ENCODE measurements around the gene SLFN14.

Gene SLFN14

DNA sequence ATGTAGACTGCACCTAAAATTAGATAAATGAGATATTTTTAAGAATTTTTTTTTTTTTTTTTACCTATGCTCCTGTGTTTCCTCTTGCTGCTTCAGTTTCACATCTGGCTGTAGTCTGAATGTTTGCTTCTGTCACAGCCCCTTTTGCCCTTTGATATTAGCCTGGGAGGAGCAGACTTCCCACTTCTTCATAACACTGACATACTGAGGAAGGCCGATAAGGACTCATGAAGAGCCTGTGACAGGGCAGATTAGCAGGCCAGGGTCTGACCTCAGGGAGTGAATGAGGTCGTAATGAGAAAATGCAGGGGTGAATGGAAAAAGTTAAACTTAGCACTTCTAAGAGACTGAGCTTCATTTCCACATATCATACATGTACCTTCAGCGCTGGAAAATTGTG, at the start of gene SLFN14:
TSS of gene SLFN14 (minus strand) at position 117 of the 400 bp plus-strand sequence. CDS start 2,757 bp downstream, outside the sequence.
- no peak for DNase-seq
- CTCF ChIA-PET: no interaction called here
- H3K4me3 Mint-ChIP-seq: no peak within 1 kb of the TSS
- no peaks in the 10 kb centered on the region for H3K36me3 Mint-ChIP-seq
- H3K27me3 Mint-ChIP-seq: peaks cover 64% of the 10 kb centered on the region
- peak within 1 kb of the TSS; percentile 20 for H3K27ac Mint-ChIP-seq
- peaks cover 3% of the 10 kb centered on the region for H3K4me1 Mint-ChIP-seq
- no peaks in the 10 kb centered on the region for H3K9me3 Mint-ChIP-seq

DNA sequence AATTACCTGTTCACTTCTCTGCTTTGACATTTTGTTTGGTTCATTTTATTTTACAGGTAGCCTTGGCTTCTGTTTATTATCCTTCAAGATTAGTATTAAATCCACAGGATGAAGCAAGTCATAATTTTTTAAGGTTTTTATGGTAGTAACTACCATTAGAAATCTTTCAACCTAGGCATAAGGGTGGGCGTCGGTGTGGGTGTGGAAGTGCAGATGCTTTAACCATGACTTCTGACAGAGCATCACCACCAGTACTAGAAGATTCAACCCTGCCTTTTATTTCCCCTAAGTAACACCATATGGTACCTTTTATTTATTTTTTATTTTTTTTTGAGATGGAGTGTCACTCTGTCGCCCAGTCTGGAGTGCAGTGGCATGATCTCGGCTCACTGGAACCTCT, 49.2 kb upstream of the SLFN14 start:
- no peak overlapping the region for H3K4me3 Mint-ChIP-seq
- no peak overlapping the region for H3K27ac Mint-ChIP-seq
- CTCF ChIA-PET: no interaction called here
- no peaks in the 10 kb centered on the region for H3K27me3 Mint-ChIP-seq
- H3K4me1 Mint-ChIP-seq: no peaks in the 10 kb centered on the region
- H3K36me3 Mint-ChIP-seq: peaks cover 37% of the 10 kb centered on the region
- H3K9me3 Mint-ChIP-seq: no peaks in the 10 kb centered on the region
- DNase-seq: no peak

DNA sequence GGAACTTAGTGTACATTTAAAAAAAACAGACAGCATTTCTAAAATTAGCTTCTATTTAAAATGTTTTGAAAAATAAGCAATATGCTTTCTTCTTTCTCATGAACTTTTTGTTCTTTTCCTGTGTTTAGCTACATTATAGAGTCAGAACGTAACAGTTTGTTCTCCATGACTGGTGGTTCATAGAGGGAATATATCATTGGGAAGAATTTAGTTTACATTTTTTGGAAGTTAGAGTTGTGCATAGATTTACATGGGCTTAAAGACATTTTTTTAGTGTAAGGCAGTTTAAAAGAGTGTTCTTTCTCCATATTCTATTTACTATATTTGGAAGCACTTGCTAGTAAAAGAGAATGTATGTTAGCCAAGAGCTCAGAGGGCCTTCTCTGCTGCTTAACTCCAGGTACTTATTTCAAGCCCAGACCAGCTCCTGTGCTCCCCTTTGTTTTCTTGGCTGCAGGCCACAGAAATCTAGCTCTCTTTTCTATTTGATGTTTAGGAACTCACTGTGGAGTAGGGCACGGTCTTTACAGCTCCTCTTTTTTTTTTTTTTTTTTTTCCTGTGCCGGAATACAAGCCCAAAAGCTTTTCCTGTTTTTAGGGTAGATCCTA, 46.7 kb upstream of the SLFN14 start:
- CTCF ChIA-PET: interaction anchor here (0.6 to 1.5 kb wide), 6 partner anchors 68 to 608 kb away, joined by 3 to 7 read pairs (median 3); no protein-coding TSS in a partner anchor
- H3K27me3 Mint-ChIP-seq: no peaks in the 10 kb centered on the region
- no peak for DNase-seq
- H3K36me3 Mint-ChIP-seq: peaks cover 46% of the 10 kb centered on the region
- H3K27ac Mint-ChIP-seq: no peak overlapping the region
- no peaks in the 10 kb centered on the region for H3K4me1 Mint-ChIP-seq
- H3K9me3 Mint-ChIP-seq: no peaks in the 10 kb centered on the region
- H3K4me3 Mint-ChIP-seq: no peak overlapping the region

DNA sequence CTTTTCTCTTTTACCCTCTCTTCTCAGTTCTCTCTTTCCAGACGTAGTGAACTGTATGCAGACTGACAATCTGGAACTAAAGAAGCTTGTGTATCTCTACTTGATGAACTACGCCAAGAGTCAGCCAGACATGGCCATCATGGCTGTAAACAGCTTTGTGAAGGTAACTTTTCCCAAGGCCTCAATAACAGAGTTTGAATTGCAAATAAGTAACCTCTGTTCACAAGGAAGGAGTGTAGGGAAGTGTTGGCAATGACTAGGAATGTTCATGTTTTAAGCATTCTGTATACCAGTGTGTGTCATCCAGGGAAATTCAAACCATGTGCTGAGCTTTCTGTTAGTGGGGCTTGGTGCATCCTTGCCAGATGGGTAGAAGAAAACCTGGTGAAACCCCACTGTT, 45.1 kb upstream of the SLFN14 start:
- no peak overlapping the region for H3K27ac Mint-ChIP-seq
- no peaks in the 10 kb centered on the region for H3K9me3 Mint-ChIP-seq
- no peak for DNase-seq
- H3K36me3 Mint-ChIP-seq: peaks cover 45% of the 10 kb centered on the region
- no peak overlapping the region for H3K4me3 Mint-ChIP-seq
- CTCF ChIA-PET: no interaction called here
- no peaks in the 10 kb centered on the region for H3K4me1 Mint-ChIP-seq
- H3K27me3 Mint-ChIP-seq: no peaks in the 10 kb centered on the region

DNA sequence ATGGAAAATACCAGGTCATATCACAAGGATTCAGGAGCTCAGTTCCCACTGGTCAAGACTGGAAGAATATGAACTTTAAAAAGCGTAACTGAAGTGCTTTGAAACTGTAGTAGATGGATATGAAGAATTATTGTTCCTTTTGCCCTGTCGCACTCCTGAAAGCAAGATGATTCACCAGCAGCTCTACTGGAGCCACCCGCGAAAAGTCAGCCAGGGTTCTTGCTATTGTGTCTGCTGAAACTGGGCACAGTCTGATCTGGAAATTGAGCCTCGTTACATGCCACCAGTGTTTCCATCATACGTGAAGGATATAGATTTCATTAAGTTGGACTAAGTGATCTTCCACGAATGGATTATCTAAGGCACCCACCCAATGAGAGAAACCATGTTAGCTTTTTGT, 43.1 kb upstream of the SLFN14 start:
- H3K36me3 Mint-ChIP-seq: peaks cover 44% of the 10 kb centered on the region
- H3K9me3 Mint-ChIP-seq: no peaks in the 10 kb centered on the region

DNA sequence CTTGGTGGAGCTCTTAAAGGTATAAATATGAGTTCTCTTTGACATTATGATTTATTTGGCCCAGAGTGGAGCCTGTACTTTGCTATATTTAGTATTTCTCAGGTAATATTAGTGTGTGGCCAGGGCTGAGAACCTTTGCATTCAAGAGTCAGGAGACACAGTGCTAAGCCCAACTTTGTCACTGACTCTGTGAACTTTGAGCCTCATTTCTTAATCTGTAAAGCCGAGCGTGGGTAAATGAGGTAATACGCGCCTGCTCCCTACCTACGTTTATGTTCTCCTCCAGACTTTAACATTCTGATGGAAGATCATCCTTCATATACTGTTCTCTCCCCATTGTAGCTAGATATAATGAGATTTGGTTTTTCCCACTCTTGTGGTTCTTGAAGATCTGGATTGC, 37.0 kb upstream of the SLFN14 start:
- H3K4me1 Mint-ChIP-seq: no peaks in the 10 kb centered on the region
- no peak for DNase-seq
- no peaks in the 10 kb centered on the region for H3K27me3 Mint-ChIP-seq
- H3K27ac Mint-ChIP-seq: no peak overlapping the region
- H3K36me3 Mint-ChIP-seq: peaks cover 47% of the 10 kb centered on the region
- H3K4me3 Mint-ChIP-seq: no peak overlapping the region
- no peaks in the 10 kb centered on the region for H3K9me3 Mint-ChIP-seq
- CTCF ChIA-PET: no interaction called here

More for the DNA sequence above, 43.1 kb upstream of the SLFN14 start:
- H3K27me3 Mint-ChIP-seq: no peaks in the 10 kb centered on the region
- no peak for DNase-seq
- H3K4me1 Mint-ChIP-seq: no peaks in the 10 kb centered on the region
- H3K4me3 Mint-ChIP-seq: no peak overlapping the region
- CTCF ChIA-PET: interaction anchor here (1.8 kb wide), 1 partner anchor 291 kb away, joined by 7 read pairs; no protein-coding TSS in a partner anchor
- H3K27ac Mint-ChIP-seq: peak overlapping the region; percentile 9

DNA sequence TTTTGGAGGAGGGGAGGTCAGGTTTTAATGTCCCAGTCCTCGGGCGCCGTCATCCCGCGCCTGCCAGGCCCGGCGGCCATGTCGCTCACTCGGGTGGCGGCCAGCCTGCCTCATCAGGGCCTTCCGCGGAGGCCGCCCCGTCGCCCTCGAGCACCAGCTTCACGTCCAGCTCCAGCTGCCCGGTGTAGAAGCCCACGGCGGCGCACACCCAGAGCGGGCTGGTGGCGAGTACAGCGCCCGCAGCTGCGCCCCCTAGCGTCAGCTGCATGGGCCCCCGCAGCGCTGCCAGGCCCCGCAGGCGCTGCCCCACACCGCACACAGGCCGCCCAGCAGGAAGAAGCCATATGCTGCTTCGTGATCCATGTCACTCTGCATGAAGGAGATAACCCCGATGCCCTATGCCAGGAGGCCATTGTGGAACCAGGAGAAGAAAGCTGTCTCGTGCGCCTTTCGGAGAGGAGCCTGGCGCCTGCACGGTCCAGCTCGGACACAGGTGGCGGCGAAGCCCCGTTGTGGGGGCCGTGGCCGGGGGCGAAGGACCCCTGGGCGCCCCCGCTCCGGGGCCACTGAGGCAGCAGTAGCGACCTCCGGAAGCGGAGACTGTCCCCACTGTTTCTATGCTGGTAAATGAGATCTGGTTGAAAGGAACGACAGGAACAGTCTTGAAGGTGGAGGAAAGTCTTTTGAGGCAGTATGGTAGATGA, 36.1 kb upstream of the SLFN14 start:
- H3K9me3 Mint-ChIP-seq: no peaks in the 10 kb centered on the region
- no peak overlapping the region for H3K4me3 Mint-ChIP-seq
- H3K27ac Mint-ChIP-seq: no peak overlapping the region
- CTCF ChIA-PET: no interaction called here
- peaks cover 40% of the 10 kb centered on the region for H3K36me3 Mint-ChIP-seq
- no peak for DNase-seq
- H3K27me3 Mint-ChIP-seq: no peaks in the 10 kb centered on the region
- H3K4me1 Mint-ChIP-seq: no peaks in the 10 kb centered on the region

DNA sequence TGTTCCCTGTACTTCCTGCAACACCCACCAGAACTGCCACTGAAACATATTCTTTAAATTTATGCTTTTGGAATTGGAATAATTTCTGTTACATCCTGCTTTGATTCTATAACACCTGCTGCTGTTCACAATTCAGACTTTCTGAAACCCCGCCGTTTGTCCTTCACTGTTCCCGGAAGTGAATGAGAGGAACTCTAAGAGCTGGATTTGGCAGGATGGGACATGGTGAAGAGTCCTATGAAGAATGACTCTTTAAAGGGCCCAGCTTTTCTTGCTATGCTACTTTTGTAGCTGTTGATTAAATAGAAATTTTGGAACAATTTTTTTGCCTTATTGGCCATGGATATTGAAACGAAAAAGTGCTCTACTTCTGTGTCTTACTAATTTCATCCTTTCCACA, 35.5 kb upstream of the SLFN14 start:
- peaks cover 40% of the 10 kb centered on the region for H3K36me3 Mint-ChIP-seq
- no peak overlapping the region for H3K4me3 Mint-ChIP-seq
- no peak overlapping the region for H3K27ac Mint-ChIP-seq
- H3K27me3 Mint-ChIP-seq: no peaks in the 10 kb centered on the region
- no peaks in the 10 kb centered on the region for H3K9me3 Mint-ChIP-seq
- CTCF ChIA-PET: no interaction called here
- H3K4me1 Mint-ChIP-seq: no peaks in the 10 kb centered on the region
- no peak for DNase-seq

DNA sequence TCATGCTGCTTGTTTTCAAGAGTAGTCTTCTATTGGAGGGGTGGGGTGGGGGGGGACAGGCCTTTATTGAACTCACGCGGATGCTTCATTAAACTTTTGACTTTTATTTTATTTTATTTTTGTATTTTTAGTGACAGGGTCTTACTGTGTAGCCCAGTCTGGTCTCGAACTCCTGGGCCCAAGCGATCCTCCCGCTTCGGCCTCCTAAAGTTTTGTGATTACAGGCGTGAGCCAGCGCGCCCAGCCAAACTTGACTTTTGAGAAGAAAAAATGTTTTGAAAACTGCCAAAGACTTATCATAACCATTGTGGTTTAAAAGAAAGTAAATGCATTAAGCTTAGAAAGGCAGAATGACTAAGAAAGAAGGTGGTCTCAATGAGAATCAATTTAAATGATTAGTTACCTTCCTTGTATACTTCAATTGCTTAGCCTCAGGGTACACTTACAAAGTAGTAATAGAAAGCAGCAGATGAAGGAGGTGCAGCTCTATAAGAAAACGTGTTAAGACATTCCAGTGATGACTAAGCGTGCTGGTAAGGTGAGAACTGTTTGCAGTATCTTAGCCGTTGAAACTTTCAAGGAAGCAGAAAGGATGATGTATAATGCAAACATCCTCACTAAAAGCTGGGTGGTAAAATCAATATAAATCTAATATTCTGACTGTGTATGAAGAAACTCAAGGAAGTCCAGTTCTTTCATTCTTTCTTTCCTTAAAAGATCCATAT, 27.7 kb upstream of the SLFN14 start:
- no peak for DNase-seq
- peaks cover 32% of the 10 kb centered on the region for H3K4me1 Mint-ChIP-seq
- peak overlapping the region; percentile 92 for H3K4me3 Mint-ChIP-seq
- H3K27ac Mint-ChIP-seq: peak overlapping the region; percentile 97
- H3K9me3 Mint-ChIP-seq: no peaks in the 10 kb centered on the region
- peaks cover 6% of the 10 kb centered on the region for H3K36me3 Mint-ChIP-seq
- H3K27me3 Mint-ChIP-seq: peaks cover 3% of the 10 kb centered on the region
- CTCF ChIA-PET: interaction anchor here (0.7 to 2.0 kb wide), 7 partner anchors 10 to 277 kb away, joined by 3 to 10 read pairs (median 4); partner anchors contain the start of gene PEX12

DNA sequence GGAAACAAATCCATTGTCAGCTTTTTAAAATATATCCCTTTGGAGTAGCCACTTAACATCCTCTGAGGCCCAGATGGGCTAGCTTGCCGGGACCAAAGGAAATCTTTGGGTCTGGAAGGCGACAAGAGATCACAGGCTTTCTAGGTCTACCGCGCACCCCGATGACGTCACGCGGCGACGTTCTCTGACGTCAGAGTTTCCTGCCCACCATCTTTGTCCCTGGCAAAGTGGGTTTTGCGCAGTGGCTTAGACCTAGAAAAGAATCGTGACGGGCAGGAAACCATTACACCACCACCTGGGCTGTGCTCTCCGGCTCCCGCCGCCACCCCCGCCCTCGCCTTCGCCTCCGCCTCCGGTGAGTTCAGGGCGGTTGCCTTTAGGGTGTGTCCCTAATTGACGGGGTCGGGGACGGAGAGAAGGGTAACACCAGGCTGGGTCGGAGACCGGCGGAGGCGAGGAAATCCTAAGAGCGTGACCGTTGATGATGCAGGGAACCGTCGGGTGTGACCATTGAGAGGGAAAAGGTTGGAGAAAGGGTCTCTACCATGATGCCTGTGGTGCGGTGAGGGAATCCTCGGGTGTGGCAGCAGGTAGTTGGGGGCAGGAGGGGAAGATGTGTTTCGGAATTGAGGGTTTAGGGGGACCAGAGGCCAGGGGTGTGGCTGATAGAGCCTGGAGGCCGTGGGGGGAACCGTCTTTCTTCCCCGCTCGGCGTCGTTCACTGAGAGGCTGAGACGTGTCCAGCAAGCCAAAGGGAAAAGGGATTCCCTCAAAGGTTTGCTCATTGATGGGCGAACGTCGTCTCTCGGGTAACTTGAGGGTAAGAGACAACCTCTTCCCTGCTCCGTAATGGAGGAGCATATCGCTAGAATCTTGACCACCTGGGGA, 26.7 kb upstream of the SLFN14 start, which contains the start of gene AP2B1:
TSS of gene AP2B1 (plus strand) at position 249 of the 888 bp plus-strand sequence. CDS start 6,709 bp downstream, outside the sequence.
- Mint-ChIP-seq H3K27me3 (peaks cover 10% of the 10 kb centered on the region), H3K27ac (peak within 1 kb of the TSS; percentile 97), H3K9me3 (no peaks in the 10 kb centered on the region), H3K36me3 (peaks cover 4% of the 10 kb centered on the region), H3K4me3 (peak within 1 kb of the TSS; percentile 92), H3K4me1 (peaks cover 32% of the 10 kb centered on the region)
- peak; percentile 97 for DNase-seq
- CTCF ChIA-PET: interaction anchor here (1.3 to 1.4 kb wide), 2 partner anchors 9 to 11 kb away, joined by 3 to 4 read pairs; partner anchors contain the start of gene PEX12

DNA sequence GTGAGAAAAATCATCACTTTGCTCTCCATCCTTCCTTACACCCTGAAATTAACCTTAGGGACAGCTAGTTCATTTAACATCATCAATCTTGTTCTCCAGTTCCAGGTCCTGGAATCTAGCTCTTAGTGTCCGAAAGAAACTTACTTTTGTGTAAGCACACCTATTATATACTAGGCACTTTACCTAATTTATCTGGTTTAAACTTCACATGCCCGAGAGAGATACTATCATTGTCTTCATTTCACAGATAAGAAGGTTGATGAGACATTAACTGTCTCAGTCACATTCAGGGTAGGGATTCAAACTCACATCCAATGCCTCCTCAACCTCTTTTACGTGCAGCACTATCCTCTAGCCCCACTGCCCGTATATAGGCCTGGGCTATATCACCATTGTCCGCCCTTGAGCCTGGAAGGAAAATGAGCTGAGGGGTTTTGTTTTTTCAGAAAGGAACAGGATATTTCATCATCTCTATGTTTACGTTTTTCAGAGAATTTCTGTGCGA, 26.0 kb upstream of the SLFN14 start:
- peaks cover 32% of the 10 kb centered on the region for H3K4me1 Mint-ChIP-seq
- no peak for DNase-seq
- H3K9me3 Mint-ChIP-seq: no peaks in the 10 kb centered on the region
- peaks cover 10% of the 10 kb centered on the region for H3K27me3 Mint-ChIP-seq
- peak overlapping the region; percentile 92 for H3K4me3 Mint-ChIP-seq
- H3K36me3 Mint-ChIP-seq: peaks cover 4% of the 10 kb centered on the region
- H3K27ac Mint-ChIP-seq: peak overlapping the region; percentile 97
- CTCF ChIA-PET: interaction anchor here (1.3 to 1.4 kb wide), 2 partner anchors 8 to 10 kb away, joined by 3 to 4 read pairs; partner anchors contain the start of gene PEX12

DNA sequence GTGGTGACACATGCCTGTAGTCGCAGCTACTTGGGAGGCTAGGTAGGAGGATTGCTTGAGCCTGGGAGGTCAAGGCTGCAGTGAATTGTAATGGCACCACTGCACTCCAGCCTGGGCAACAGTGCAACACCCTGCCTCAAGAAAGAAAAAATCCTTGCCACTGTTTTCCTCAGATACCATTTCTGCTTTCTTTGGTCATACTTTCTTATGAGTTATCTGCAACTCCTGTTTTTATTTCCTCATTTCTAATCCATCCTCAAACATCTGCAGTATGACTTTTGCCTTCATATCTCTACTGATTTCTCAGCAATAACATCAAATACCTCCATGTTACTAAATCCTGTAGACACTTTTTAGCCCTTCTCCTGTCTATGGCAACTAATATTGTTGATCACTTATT, 23.4 kb upstream of the SLFN14 start:
- no peaks in the 10 kb centered on the region for H3K9me3 Mint-ChIP-seq
- peaks cover 25% of the 10 kb centered on the region for H3K4me1 Mint-ChIP-seq
- no peak overlapping the region for H3K27ac Mint-ChIP-seq
- no peak for DNase-seq
- H3K36me3 Mint-ChIP-seq: no peaks in the 10 kb centered on the region
- CTCF ChIA-PET: no interaction called here
- peaks cover 10% of the 10 kb centered on the region for H3K27me3 Mint-ChIP-seq
- no peak overlapping the region for H3K4me3 Mint-ChIP-seq

DNA sequence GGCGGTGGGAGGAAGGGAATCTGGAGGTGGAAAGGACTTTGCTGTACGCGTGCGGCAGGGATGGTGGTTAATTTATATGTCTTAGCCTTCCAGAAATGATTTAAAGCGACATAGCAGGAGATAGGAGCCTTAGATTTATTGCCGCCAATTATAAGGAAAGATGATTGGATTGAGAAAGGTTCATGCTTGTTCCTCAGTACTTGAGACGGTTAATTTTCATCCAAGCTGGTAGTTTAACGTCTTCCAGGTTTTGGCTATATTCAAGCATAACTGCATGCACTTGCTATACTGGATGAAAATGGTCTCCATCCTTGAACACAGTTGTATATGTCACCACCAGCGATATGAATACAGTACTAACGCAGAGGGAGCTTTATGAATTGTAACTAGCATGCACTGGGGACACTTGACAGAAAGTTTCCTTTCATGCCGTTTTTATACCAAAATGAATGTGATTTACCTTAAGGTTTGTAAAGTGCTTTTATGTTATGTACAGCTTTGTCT, 18.4 kb upstream of the SLFN14 start:
- no peak for DNase-seq
- CTCF ChIA-PET: interaction anchor here (0.6 to 2.2 kb wide), 7 partner anchors 8 to 81 kb away, joined by 3 to 10 read pairs (median 3); partner anchors contain the start of gene AP2B1
- H3K27me3 Mint-ChIP-seq: peaks cover 10% of the 10 kb centered on the region
- no peaks in the 10 kb centered on the region for H3K9me3 Mint-ChIP-seq
- peaks cover 12% of the 10 kb centered on the region for H3K36me3 Mint-ChIP-seq
- peak overlapping the region; percentile 99 for H3K4me3 Mint-ChIP-seq
- peaks cover 32% of the 10 kb centered on the region for H3K4me1 Mint-ChIP-seq
- peak overlapping the region; percentile 99 for H3K27ac Mint-ChIP-seq
